GM18868 (cell line): Measurements from ENCODE around the gene WDR45B.
"Not testable (repeated sequence)": the region's sequence is repeated elsewhere in the genome, so short reads cannot be mapped to it uniquely, and the experiment has no call there.

Source experiments
- ATAC-seq: cut with Tn5 transposase; IDR thresholded peaks from one replicate; pipeline ENCODE4 v1.9.1; 2021; ENCODE audit warnings: mild to moderate bottlenecking, moderate library complexity; ENCODE audit not compliant: unreplicated experiment

The WDR45B gene

GRCh38 chr17:82587234-82588086 is 60.8 kb downstream of the WDR45B start:
- no peak for ATAC-seq

GRCh38 chr17:82586576-82587233 is 61.5 kb downstream of the WDR45B start:
- ATAC-seq: no peak

- not testable (repeated sequence) for ATAC-seq
These were observed 62.2 kb downstream of the WDR45B start for GRCh38 chr17:82585935-82586575.

GRCh38 chr17:82583720-82584234 is 64.5 kb downstream of the WDR45B start:
- no peak for ATAC-seq

- no peak for ATAC-seq
These were observed 65.5 kb downstream of the WDR45B start for GRCh38 chr17:82582709-82583108.

GRCh38 chr17:82582213-82582612 is 66.0 kb downstream of the WDR45B start:
- no peak for ATAC-seq

GRCh38 chr17:82579969-82580368 is 68.3 kb downstream of the WDR45B start:
- ATAC-seq: not testable (repeated sequence)

- ATAC-seq: no peak
These were observed 70.9 kb downstream of the WDR45B start for GRCh38 chr17:82577300-82577699.

- not testable (repeated sequence) for ATAC-seq
These were observed 72.5 kb downstream of the WDR45B start for GRCh38 chr17:82575581-82576221.

GRCh38 chr17:82574041-82574440 is 74.2 kb downstream of the WDR45B start:
- ATAC-seq: no peak

- no peak for ATAC-seq
These were observed 76.4 kb downstream of the WDR45B start for GRCh38 chr17:82571855-82572254.

GRCh38 chr17:82570277-82570676 is 78.0 kb downstream of the WDR45B start:
- ATAC-seq: no peak

GRCh38 chr17:82569621-82570020 is 78.6 kb downstream of the WDR45B start:
- no peak for ATAC-seq

- ATAC-seq: no peak
These were observed 79.2 kb downstream of the WDR45B start for GRCh38 chr17:82568997-82569393.

GRCh38 chr17:82567286-82567685 is 81.0 kb downstream of the WDR45B start:
- ATAC-seq: no peak

GRCh38 chr17:82566129-82566960 is 81.9 kb downstream of the WDR45B start:
- no peak for ATAC-seq

GRCh38 chr17:82565551-82565950 is 82.7 kb downstream of the WDR45B start:
- ATAC-seq: no peak
